MCF 10A (cell line): Measurements from ENCODE around the gene LRRC36. TPM values are rescaled to one million over a fixed set of nuclear protein-coding genes. Genes with fewer than 3 reads are reported as not detected.

Experiments used
- BruUV-seq: library from RNA; stranded (reverse); fragments of 400-500 nt; replicated peaks from 2 replicates; lab custom pipeline; 2021; lab: Mats Ljungman, UMichigan
- CTCF ChIA-PET: fragments of 300-600 bp; sonication (Branson Sonifier 250); formaldehyde crosslinking; extraction: SDS; loops from one replicate; lab custom pipeline; 2021; ENCODE audit warnings: antibody characterized with exemption, inconsistent platforms; lab: Yijun Ruan, JAX
- POLR2A ChIA-PET: fragments of 300-600, 350-650 bp; sonication (Branson Sonifier 250); formaldehyde crosslinking; extraction: SDS; loops from one replicate; lab custom pipeline; 2020; ENCODE audit warnings: antibody characterized with exemption, inconsistent platforms; lab: Yijun Ruan, JAX
- DNase-seq: peaks from one replicate; pipeline ENCODE4 v3.0.0-alpha.2; 2018; ENCODE audit not compliant: unreplicated experiment
- H3K27ac Mint-ChIP-seq: one replicate; pipeline ENCODE4 v1.8.0; 2022; ENCODE audit warnings: mild to moderate bottlenecking, low read depth, mixed read lengths; ENCODE audit not compliant: unreplicated experiment
- H3K27me3 Mint-ChIP-seq: one replicate; pipeline ENCODE4 v1.8.0; 2022; ENCODE audit warnings: mixed read lengths; ENCODE audit not compliant: insufficient read depth, unreplicated experiment
- H3K36me3 Mint-ChIP-seq: one replicate; pipeline ENCODE4 v1.8.0; 2022; ENCODE audit warnings: mild to moderate bottlenecking, moderate library complexity, mixed read lengths; ENCODE audit not compliant: insufficient read depth, unreplicated experiment
- H3K4me1 Mint-ChIP-seq: one replicate; pipeline ENCODE4 v1.8.0; 2022; ENCODE audit warnings: mixed read lengths; ENCODE audit not compliant: insufficient read depth, unreplicated experiment
- H3K4me3 Mint-ChIP-seq: one replicate; pipeline ENCODE4 v1.8.0; 2022; ENCODE audit warnings: mild to moderate bottlenecking, moderate library complexity, mixed read lengths; ENCODE audit not compliant: unreplicated experiment
- H3K9me3 Mint-ChIP-seq: one replicate; pipeline ENCODE4 v1.8.0; 2022; ENCODE audit warnings: mixed read lengths; ENCODE audit not compliant: unreplicated experiment
- intact Hi-C: fragments of 100-400 bp; cut with micrococcal nuclease; formaldehyde crosslinking; loops from 2 replicates; pipeline ENCODE4 v1.14.1; 2022
- total RNA-seq: library from RNA; stranded (reverse); gene quantifications from 2 replicates; pipeline ENCODE4 v1.2.3, GENCODE V29; 2022
- TF ChIP-seq, protein P1 (sequence below): fragments of 200-600 bp; IDR thresholded peaks from one replicate; pipeline ENCODE4 v1.8.0; 2022; ENCODE audit warnings: antibody characterized with exemption, mild to moderate bottlenecking; ENCODE audit not compliant: unreplicated experiment

LRRC36 gene
- total RNA-seq, 1 experiment from 2014 or later, result not detected

DNA sequence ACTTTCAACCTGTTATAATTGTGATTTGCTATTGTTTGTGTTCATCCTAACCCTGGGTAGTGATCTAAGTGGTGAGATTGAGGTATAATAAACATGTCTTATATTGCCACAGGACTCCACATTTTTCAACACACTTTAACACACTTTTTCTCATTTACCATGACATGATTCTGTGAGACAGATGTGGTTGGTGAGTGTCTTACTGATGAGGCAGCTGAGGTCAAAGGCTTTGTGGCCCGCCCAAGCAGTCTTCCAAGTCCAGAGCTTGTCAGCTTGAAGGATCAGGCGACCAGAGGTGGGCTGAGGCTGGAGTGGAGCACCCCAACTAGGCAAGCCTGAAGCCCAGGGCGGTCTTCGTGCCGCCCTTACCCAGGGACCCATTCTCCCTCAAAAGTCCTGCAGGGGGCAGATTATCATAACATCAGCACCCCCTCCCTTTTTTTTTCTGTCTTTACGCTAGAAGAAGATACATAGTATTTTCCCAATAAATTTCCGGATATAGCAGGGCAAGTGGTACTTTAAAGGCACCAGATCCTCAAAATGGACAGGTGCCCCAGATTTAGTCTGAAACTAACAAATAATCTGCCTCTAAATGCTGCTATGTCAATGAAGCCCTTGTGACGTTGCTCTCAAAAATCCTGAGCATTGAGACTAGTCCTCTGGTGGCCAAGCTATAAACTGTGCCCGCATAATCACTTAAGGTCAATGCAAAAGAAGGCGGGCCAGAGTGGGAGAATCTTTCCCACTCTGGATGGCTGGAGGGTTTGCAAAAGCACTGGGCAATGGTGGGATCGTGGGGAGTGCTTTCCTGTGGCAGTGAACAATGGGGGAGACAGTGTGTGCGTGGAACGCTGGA lies 21.2 kb upstream of the LRRC36 start:
- Mint-ChIP-seq H3K36me3 (no peaks in the 10 kb centered on the region), H3K27me3 (peaks cover 12% of the 10 kb centered on the region), H3K4me1 (no peaks in the 10 kb centered on the region), H3K27ac (no peak overlapping the region), H3K4me3 (no peak overlapping the region), H3K9me3 (no peaks in the 10 kb centered on the region)
- BruUV-seq, result no TSS peak
- intact Hi-C loops, result no loop called here
- TF ChIP-seq, protein P1, sequence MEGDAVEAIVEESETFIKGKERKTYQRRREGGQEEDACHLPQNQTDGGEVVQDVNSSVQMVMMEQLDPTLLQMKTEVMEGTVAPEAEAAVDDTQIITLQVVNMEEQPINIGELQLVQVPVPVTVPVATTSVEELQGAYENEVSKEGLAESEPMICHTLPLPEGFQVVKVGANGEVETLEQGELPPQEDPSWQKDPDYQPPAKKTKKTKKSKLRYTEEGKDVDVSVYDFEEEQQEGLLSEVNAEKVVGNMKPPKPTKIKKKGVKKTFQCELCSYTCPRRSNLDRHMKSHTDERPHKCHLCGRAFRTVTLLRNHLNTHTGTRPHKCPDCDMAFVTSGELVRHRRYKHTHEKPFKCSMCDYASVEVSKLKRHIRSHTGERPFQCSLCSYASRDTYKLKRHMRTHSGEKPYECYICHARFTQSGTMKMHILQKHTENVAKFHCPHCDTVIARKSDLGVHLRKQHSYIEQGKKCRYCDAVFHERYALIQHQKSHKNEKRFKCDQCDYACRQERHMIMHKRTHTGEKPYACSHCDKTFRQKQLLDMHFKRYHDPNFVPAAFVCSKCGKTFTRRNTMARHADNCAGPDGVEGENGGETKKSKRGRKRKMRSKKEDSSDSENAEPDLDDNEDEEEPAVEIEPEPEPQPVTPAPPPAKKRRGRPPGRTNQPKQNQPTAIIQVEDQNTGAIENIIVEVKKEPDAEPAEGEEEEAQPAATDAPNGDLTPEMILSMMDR, result no peak
- ChIA-PET CTCF (interaction anchor here (0.6 kb wide), 1 partner anchor 203 kb away, joined by 5 read pairs; no protein-coding TSS in a partner anchor), POLR2A (interaction anchor here (0.7 kb wide), 1 partner anchor 387 kb away, joined by 3 read pairs; no protein-coding TSS in a partner anchor)
- DNase-seq, result no peak

DNA sequence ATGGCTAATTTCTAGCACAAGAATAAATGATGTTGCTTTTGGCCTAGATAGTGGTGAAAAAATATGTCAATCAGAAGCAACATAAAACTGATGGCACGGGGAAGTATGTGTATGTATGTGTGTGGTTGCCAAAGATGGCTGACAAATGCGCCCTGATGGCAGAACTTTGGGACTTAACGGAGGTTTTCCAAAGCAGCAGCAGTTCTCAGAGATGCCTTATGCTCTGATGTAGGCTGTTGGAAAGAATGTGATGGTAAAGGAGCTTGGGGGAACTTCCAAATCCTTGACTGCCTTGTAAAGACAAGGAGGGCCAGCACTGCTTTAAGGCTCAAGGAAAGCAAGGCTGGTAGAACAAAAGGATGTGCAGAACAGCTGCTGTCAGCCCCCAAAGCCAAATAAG lies 16.1 kb upstream of the LRRC36 start:
- POLR2A ChIA-PET, result no interaction called here

DNA sequence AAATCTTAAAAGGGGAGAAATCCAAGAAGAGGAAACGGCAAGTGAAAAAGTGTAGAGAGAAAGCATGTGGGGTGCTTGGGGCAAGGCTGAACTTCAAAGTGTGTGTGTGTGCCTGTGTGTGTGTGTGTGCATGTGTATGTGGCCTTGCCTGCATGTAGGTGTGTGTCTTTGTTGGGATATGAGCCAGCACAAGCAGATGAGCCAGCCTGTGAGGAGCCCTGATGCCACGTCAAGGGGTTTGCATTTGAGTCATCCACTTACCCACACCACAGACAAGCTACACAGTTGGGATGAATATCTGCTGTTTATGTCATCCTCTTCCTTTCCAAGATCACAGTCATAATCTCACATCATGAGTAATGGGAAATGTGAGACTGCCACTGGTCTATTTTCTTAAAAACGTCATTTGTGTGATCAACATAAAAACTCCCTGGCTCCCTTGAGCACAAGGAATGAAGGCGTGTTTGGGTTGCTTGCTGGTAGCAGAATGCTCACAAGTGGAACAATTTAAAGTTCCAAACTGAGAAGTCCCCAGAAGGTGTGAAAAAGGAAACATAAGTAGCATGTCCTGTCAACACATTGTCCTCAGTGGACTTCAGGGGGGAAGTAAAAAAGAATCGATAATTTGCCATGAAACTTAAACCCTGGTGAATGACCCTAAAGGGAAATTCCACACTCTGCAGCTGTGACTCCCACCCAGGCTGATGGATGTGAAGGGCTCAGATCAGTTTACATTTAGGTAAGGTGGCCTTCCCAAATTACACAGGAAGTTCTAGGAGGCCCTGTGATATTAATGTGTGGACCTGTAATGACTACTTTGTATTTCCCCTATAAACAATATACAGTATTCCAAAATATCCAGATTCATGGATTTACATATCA lies 14.8 kb upstream of the LRRC36 start:
- Mint-ChIP-seq H3K27me3 (peaks cover 12% of the 10 kb centered on the region), H3K4me1 (peaks cover 16% of the 10 kb centered on the region), H3K9me3 (no peaks in the 10 kb centered on the region), H3K36me3 (no peaks in the 10 kb centered on the region), H3K27ac (peak overlapping the region; percentile 71), H3K4me3 (no peak overlapping the region)
- POLR2A ChIA-PET, result interaction anchor here (0.7 to 1.3 kb wide), 6 partner anchors 13 to 711 kb away, joined by 3 to 4 read pairs (median 3); partner anchors contain the start of genes DDX28 and DUS2
- intact Hi-C loops, result loop anchor here (5.0 kb wide), 1 partner anchor 35 kb away; the partner anchor contains the start of gene PLEKHG4
- peak; percentile 94 for DNase-seq
- TSS peak; percentile 98 for BruUV-seq
- TF ChIP-seq, protein P1, result no peak
- CTCF ChIA-PET, result interaction anchor here (0.6 to 1.2 kb wide), 2 partner anchors 51 to 79 kb away, joined by 3 read pairs; no protein-coding TSS in a partner anchor

More for the DNA sequence above, 16.1 kb upstream of the LRRC36 start:
- Mint-ChIP-seq H3K27ac (no peak overlapping the region), H3K4me3 (no peak overlapping the region), H3K36me3 (no peaks in the 10 kb centered on the region), H3K4me1 (peaks cover 16% of the 10 kb centered on the region), H3K27me3 (peaks cover 12% of the 10 kb centered on the region), H3K9me3 (no peaks in the 10 kb centered on the region)
- intact Hi-C loops, result loop anchor here (5.0 kb wide), 1 partner anchor 33 kb away; the partner anchor contains the start of gene PLEKHG4
- BruUV-seq, result no TSS peak
- TF ChIP-seq, protein P1, result no peak
- CTCF ChIA-PET, result interaction anchor here (0.5 kb wide), 1 partner anchor 30 kb away, joined by 3 read pairs; no protein-coding TSS in a partner anchor
- no peak for DNase-seq
